Hippocampal formation (tissue), 2 donors: Measurements from ENCODE around the gene GRIK1.

ENCODE experiments used
- DNase-seq, 2 donors: peaks; one replicate each; lab custom pipeline; 2025; lab: John Stamatoyannopoulos, UW

GRIK1 gene

GRCh38 chr21:29786496-29787360, 153.1 kb downstream of the GRIK1 start:
- no peak for DNase-seq

- no peak for DNase-seq
Observed at GRCh38 chr21:29777160-29777559, 162.6 kb downstream of the GRIK1 start.

GRCh38 chr21:29775462-29775861, 164.3 kb downstream of the GRIK1 start:
- no peak for DNase-seq

GRCh38 chr21:29771491-29772066, 168.2 kb downstream of the GRIK1 start:
- no peak for DNase-seq

- DNase-seq, result no peak
Observed at GRCh38 chr21:29763674-29764073, 176.1 kb downstream of the GRIK1 start.

GRCh38 chr21:29762570-29763082, 177.2 kb downstream of the GRIK1 start:
- DNase-seq, result no peak

GRCh38 chr21:29753216-29753615, 186.6 kb downstream of the GRIK1 start:
- DNase-seq, result no peak

GRCh38 chr21:29751473-29752185, 188.2 kb downstream of the GRIK1 start:
- DNase-seq, result no peak

GRCh38 chr21:29749957-29750356, 189.8 kb downstream of the GRIK1 start:
- no peak for DNase-seq

GRCh38 chr21:29749223-29749622, 190.6 kb downstream of the GRIK1 start:
- no peak for DNase-seq

- DNase-seq, result peak in 1 of 2 donors; percentile 51
Observed at GRCh38 chr21:29748391-29749167, 191.2 kb downstream of the GRIK1 start.

GRCh38 chr21:29741761-29742160, 198.0 kb downstream of the GRIK1 start:
- DNase-seq, result peak in 1 of 2 donors; percentile 14

GRCh38 chr21:29739176-29739575, 200.6 kb downstream of the GRIK1 start:
- no peak for DNase-seq

GRCh38 chr21:29738730-29739129, 201.1 kb downstream of the GRIK1 start:
- DNase-seq, result no peak

- peak in 1 of 2 donors; percentile 42 for DNase-seq
Observed at GRCh38 chr21:29737186-29737585, 202.6 kb downstream of the GRIK1 start.

- no peak for DNase-seq
Observed at GRCh38 chr21:29730281-29730680, 209.5 kb downstream of the GRIK1 start.

GRCh38 chr21:29726044-29726443, 213.8 kb downstream of the GRIK1 start:
- DNase-seq, result no peak

- DNase-seq, result no peak
Observed at GRCh38 chr21:29725025-29725736, 214.6 kb downstream of the GRIK1 start.

GRCh38 chr21:29721964-29722363, 217.8 kb downstream of the GRIK1 start:
- DNase-seq, result no peak

GRCh38 chr21:29721221-29721620, 218.6 kb downstream of the GRIK1 start:
- no peak for DNase-seq

GRCh38 chr21:29719521-29719920, 220.3 kb downstream of the GRIK1 start:
- no peak for DNase-seq
